Spinal cord (tissue), 10 donors: ENCODE results near the gene MYO1B. TPM values are rescaled to one million over a fixed set of nuclear protein-coding genes. Genes with fewer than 3 reads are reported as not detected.

ENCODE experiments used
- DNase-seq, 6 donors: peaks; one replicate each; pipeline versions ENCODE4 v3.0.0 to v3.0.0-alpha.2; 2013 to 2015; ENCODE audit warnings: low spot score in 6 of 6, low read depth in 4 of 6
- H3K27ac ChIP-seq: one replicate; pipeline ENCODE4 v1.5.1; 2013; ENCODE audit warnings: low read depth, low read length, control low read depth
- H3K27me3 ChIP-seq: one replicate; pipeline ENCODE4 v1.6.1; 2013; ENCODE audit warnings: low read length; ENCODE audit not compliant: control insufficient read depth, insufficient read depth
- H3K36me3 ChIP-seq: one replicate; pipeline ENCODE4 v1.6.1; 2013; ENCODE audit warnings: low read length; ENCODE audit not compliant: control insufficient read depth, insufficient read depth
- H3K4me1 ChIP-seq: one replicate; pipeline ENCODE4 v1.6.1; 2013; ENCODE audit warnings: low read length; ENCODE audit not compliant: control insufficient read depth, insufficient read depth
- H3K4me3 ChIP-seq: one replicate; pipeline ENCODE4 v1.5.1; 2013; ENCODE audit warnings: low read depth, low read length, control low read depth
- H3K9me3 ChIP-seq: one replicate; pipeline ENCODE4 v1.6.1; 2013; ENCODE audit warnings: low read length; ENCODE audit not compliant: control insufficient read depth, insufficient read depth
- WGBS: methylation state at CpG from one replicate; pipeline ENCODE4 v1.1.5; 2013; ENCODE audit warnings: missing lambda C conversion rate; ENCODE audit not compliant: insufficient coverage; 5-methylcytosine and 5-hydroxymethylcytosine counted together
- polyA plus RNA-seq, 2 donors: library from polyadenylated mRNA; unstranded; fragments of 120-200 nt; gene quantifications; one replicate each; pipeline ENCODE4 v1.2.1, GENCODE V29; 2013; ENCODE audit not compliant: insufficient read length in 2 of 2
- total RNA-seq, 2 donors: library from RNA; depleted of rRNA in 1 of 2; stranded (reverse); fragments of 120-200 nt in 1 of 2; fragments of >200 nt in 1 of 2; gene quantifications; one replicate each; pipeline versions ENCODE4 v1.2.3 to v1.2.4, GENCODE V29; 2013 to 2014
- donor health status: healthy.

The MYO1B gene
- total and polyA plus RNA-seq, 4 donors: 33.5 to 67.6 (median 54.5) TPM

DNA sequence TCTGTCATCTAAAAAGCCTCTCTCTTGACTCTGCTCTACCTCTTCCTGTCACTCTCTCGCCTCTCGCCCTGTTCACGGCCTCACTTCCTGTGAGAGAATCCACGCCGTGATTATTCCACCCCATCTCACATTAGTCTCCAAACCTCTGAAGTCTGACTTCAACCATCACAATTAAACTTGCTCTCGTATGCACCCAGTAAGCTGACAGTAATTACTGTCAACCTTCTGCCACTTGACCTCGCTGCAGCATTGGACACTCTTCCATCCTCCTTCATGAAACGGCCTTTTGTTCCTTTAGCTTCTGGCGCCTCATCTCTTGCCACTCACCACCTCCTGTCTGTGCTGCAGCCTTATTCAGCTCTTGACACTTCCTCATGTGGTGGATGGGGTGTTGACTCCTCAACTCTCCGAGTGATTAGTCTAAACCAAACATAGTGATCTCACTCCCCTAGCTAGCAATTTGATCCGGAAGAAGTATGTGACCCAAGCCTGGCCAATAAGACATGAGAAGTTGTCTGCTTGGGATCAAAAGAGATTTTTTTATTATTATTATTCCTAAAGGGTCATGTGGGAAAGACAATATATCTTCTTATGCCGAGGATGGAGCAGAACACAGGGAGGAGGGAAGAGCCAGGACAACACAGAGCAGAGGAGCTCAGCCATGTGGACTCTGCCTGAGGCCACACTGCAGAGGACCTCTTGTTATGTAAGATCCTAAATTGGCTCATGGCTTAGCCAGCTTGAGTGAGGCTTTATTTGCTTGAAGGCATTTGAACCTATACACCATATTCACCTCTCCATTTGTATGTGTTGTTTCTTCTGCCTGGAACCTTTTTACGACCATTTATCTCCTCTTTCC lies 38.4 kb upstream of the MYO1B start:
- Histone ChIP-seq H3K4me1 (no peaks in the 10 kb centered on the region), H3K27me3 (no peaks in the 10 kb centered on the region), H3K9me3 (peaks cover 2% of the 10 kb centered on the region), H3K4me3 (no peak overlapping the region), H3K36me3 (no peaks in the 10 kb centered on the region), H3K27ac (no peak overlapping the region)
- DNase-seq: no peak
- WGBS: 88% methylated on average over 7 of the region's 13 CpGs

- Histone ChIP-seq H3K27me3 (no peaks in the 10 kb centered on the region), H3K4me3 (no peak overlapping the region), H3K4me1 (no peaks in the 10 kb centered on the region), H3K36me3 (no peaks in the 10 kb centered on the region), H3K27ac (no peak overlapping the region), H3K9me3 (peaks cover 3% of the 10 kb centered on the region)
- DNase-seq: no peak
- no CpG with 5 or more reads among the region's 1 CpG for WGBS
Observed at GRCh38 chr2:191209340-191209739, 35.9 kb upstream of the MYO1B start.

DNA sequence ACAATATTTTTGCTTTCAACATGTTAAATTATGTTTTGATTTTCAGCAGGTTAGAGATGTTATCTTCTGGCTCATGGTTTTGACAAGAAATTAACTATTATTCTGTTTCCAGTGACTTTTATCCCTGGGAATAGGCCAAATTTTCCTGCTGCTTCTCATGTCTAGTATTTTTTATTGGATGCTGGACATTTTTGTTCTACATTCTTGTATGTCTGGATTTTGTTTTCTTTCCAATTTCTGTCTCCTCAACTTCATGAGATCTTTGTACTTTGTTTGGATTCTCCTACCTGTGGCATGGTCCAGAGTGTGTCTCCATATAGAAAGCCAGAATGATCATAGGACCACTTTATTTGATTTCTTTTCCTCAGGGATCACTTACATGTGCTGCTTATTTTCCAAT lies 33.1 kb upstream of the MYO1B start:
- no peaks in the 10 kb centered on the region for H3K36me3 ChIP-seq
- H3K4me3 ChIP-seq: no peak overlapping the region
- H3K27me3 ChIP-seq: no peaks in the 10 kb centered on the region
- H3K4me1 ChIP-seq: no peaks in the 10 kb centered on the region
- no peak for DNase-seq
- H3K27ac ChIP-seq: no peak overlapping the region
- peaks cover 3% of the 10 kb centered on the region for H3K9me3 ChIP-seq

- Histone ChIP-seq H3K4me3 (no peak overlapping the region), H3K27me3 (no peaks in the 10 kb centered on the region), H3K36me3 (no peaks in the 10 kb centered on the region), H3K9me3 (peaks cover 3% of the 10 kb centered on the region), H3K27ac (no peak overlapping the region), H3K4me1 (no peaks in the 10 kb centered on the region)
- no peak for DNase-seq
Observed at GRCh38 chr2:191213333-191213732, 31.9 kb upstream of the MYO1B start.

- H3K27ac ChIP-seq: no peak overlapping the region
- no peak overlapping the region for H3K4me3 ChIP-seq
- WGBS: no CpG with 5 or more reads among the region's 1 CpG
- no peaks in the 10 kb centered on the region for H3K4me1 ChIP-seq
- DNase-seq: no peak
- H3K9me3 ChIP-seq: peaks cover 3% of the 10 kb centered on the region
- H3K27me3 ChIP-seq: no peaks in the 10 kb centered on the region
- no peaks in the 10 kb centered on the region for H3K36me3 ChIP-seq
Observed at GRCh38 chr2:191215230-191215629, 30.0 kb upstream of the MYO1B start.

DNA sequence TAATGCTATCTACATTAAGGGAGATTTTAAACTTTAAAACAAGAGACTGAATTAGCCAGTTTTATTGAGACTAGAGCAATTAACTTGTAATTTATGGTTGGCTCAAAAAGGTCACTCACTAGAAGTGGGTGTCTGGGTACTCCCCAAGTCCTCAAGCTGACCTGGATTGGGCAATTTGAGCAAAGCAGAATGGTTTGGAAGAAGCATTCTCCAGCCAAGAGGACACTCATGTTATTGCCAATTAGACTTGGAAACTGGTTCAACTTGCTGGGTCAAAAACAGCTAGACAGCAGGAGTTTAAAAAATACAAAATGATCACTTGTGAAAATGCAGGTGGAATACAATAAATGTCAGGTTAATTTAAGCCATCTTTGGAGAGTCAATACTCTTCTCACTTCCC lies 29.5 kb upstream of the MYO1B start:
- Histone ChIP-seq H3K27ac (no peak overlapping the region), H3K4me1 (no peaks in the 10 kb centered on the region), H3K27me3 (no peaks in the 10 kb centered on the region), H3K9me3 (peaks cover 3% of the 10 kb centered on the region), H3K4me3 (no peak overlapping the region), H3K36me3 (no peaks in the 10 kb centered on the region)
- DNase-seq: no peak

DNA sequence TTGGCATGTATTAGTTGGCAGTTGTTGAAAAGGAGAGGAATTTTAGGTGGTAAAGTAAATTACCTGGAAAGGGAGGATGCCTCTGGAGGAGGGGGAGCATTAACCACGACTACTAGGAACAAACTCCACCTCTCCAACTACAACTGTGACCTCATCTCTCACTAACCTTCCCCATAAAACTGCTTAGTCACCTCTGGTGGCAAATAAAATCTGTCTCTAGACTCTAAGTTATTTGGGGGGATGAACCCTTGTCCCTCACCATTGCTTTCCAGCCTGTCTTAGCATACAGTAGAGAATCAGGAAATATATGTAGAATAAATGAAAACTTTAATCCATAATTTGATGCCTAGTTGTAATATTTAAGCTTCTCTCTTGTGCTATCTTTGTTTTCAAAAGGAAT lies 27.6 kb upstream of the MYO1B start:
- no CpG with 5 or more reads among the region's 1 CpG for WGBS

GRCh38 chr2:191218292-191218898 lies 26.8 kb upstream of the MYO1B start:
- H3K4me1 ChIP-seq: no peaks in the 10 kb centered on the region
- H3K9me3 ChIP-seq: no peaks in the 10 kb centered on the region
- no CpG with 5 or more reads among the region's 5 CpGs for WGBS
- peak; percentile 21 to 92 (median 39) for DNase-seq
- H3K27me3 ChIP-seq: no peaks in the 10 kb centered on the region
- no peak overlapping the region for H3K27ac ChIP-seq
- no peak overlapping the region for H3K4me3 ChIP-seq
- H3K36me3 ChIP-seq: no peaks in the 10 kb centered on the region

More for the DNA sequence above, 27.6 kb upstream of the MYO1B start:
- no peak overlapping the region for H3K27ac ChIP-seq
- H3K27me3 ChIP-seq: no peaks in the 10 kb centered on the region
- no peaks in the 10 kb centered on the region for H3K4me1 ChIP-seq
- no peak overlapping the region for H3K4me3 ChIP-seq
- no peaks in the 10 kb centered on the region for H3K36me3 ChIP-seq
- no peak for DNase-seq
- no peaks in the 10 kb centered on the region for H3K9me3 ChIP-seq

DNA sequence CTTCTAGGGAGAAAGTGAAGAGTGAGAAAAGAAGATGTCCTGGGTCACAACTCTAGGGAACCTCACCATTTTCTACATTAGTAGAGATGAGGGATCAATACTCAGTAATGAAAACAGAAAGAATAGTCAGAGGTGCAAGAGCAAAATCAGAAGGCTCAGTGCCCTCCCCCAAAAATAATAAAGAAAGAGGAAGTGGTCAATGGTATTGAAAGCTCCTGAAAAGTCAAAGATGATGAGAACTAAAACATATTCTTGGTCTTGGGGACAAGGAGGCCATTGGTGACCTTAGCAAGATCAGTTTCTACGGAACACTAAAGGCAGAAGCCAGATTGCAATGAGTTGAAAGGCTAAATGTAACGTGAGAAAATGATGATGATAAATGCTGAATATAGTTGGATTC lies 24.5 kb upstream of the MYO1B start:
- WGBS: 100% methylated on average over 1 of the region's 2 CpGs
- no peak for DNase-seq
- H3K4me1 ChIP-seq: no peaks in the 10 kb centered on the region
- H3K4me3 ChIP-seq: no peak overlapping the region
- no peaks in the 10 kb centered on the region for H3K9me3 ChIP-seq
- no peak overlapping the region for H3K27ac ChIP-seq
- H3K36me3 ChIP-seq: no peaks in the 10 kb centered on the region
- H3K27me3 ChIP-seq: no peaks in the 10 kb centered on the region

DNA sequence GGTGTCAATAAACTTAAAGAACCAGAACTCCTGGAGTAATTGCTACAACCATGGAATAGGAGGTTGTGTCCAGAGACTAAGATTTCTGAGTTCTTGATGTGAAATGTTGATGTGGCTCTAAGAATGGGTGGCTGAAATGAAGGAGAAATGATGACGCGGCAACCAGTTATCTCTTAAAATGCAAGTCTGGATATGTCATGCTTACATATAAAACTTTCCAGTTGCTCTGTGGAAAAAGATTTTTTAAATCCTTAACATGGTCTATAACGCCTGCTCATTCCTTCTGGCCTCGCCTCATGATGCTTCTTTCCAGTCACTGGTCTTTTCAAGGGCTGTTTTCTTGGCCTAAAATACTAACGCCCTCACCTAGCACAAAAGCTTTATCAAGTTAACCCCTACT lies 23.5 kb upstream of the MYO1B start:
- 86% methylated on average over 3 of the region's 5 CpGs for WGBS
- Histone ChIP-seq H3K27me3 (no peaks in the 10 kb centered on the region), H3K4me1 (no peaks in the 10 kb centered on the region), H3K27ac (no peak overlapping the region), H3K36me3 (no peaks in the 10 kb centered on the region), H3K4me3 (no peak overlapping the region), H3K9me3 (no peaks in the 10 kb centered on the region)
- no peak for DNase-seq
